Raji (cell line): ENCODE results near the gene MCC.

Source experiments
- POLR2A ChIP-seq: IDR thresholded peaks from 2 replicates; pipeline ENCODE4 v1.6.1; 2011; ENCODE audit warnings: low read depth, low read length, control low read depth; ENCODE audit not compliant: insufficient read depth

MCC gene

GRCh38 chr5:113110117-113110516 lies 378.1 kb downstream of the MCC start:
- TF ChIP-seq POLR2A: no peak

GRCh38 chr5:113109344-113109743 lies 378.9 kb downstream of the MCC start:
- no peak for TF ChIP-seq POLR2A

GRCh38 chr5:113108485-113108884 lies 379.8 kb downstream of the MCC start:
- no peak for TF ChIP-seq POLR2A

- no peak for TF ChIP-seq POLR2A
Measured at GRCh38 chr5:113106821-113107220, 381.4 kb downstream of the MCC start.

- TF ChIP-seq POLR2A: no peak
Measured at GRCh38 chr5:113105693-113106280, 382.5 kb downstream of the MCC start.

GRCh38 chr5:113103330-113103729 lies 384.9 kb downstream of the MCC start:
- TF ChIP-seq POLR2A: no peak

- no peak for TF ChIP-seq POLR2A
Measured at GRCh38 chr5:113102121-113102531, 386.1 kb downstream of the MCC start.

- no peak for TF ChIP-seq POLR2A
Measured at GRCh38 chr5:113100981-113101380, 387.3 kb downstream of the MCC start.

- no peak for TF ChIP-seq POLR2A
Measured at GRCh38 chr5:113099822-113100221, 388.4 kb downstream of the MCC start.

GRCh38 chr5:113098378-113098777 lies 389.9 kb downstream of the MCC start:
- TF ChIP-seq POLR2A: no peak

- TF ChIP-seq POLR2A: no peak
Measured at GRCh38 chr5:113095831-113096230, 392.4 kb downstream of the MCC start.

- no peak for TF ChIP-seq POLR2A
Measured at GRCh38 chr5:113093558-113093957, 394.7 kb downstream of the MCC start.

GRCh38 chr5:113092683-113093082 lies 395.6 kb downstream of the MCC start:
- TF ChIP-seq POLR2A: no peak

GRCh38 chr5:113091622-113092021 lies 396.6 kb downstream of the MCC start:
- TF ChIP-seq POLR2A: no peak

- no peak for TF ChIP-seq POLR2A
Measured at GRCh38 chr5:113090336-113091106, 397.7 kb downstream of the MCC start.

GRCh38 chr5:113089653-113090335 lies 398.5 kb downstream of the MCC start:
- no peak for TF ChIP-seq POLR2A

- no peak for TF ChIP-seq POLR2A
Measured at GRCh38 chr5:113087976-113088514, 400.2 kb downstream of the MCC start.
